ENCODE results near the gene KCNIP4. TPM values are rescaled to one million over a fixed set of nuclear protein-coding genes. Genes with fewer than 3 reads are reported as not detected.

KCNIP4 gene
- total and polyA plus RNA-seq, 2 donors (not counting 1 experiment from before 2014, with no cell fraction given): not detected

DNA sequence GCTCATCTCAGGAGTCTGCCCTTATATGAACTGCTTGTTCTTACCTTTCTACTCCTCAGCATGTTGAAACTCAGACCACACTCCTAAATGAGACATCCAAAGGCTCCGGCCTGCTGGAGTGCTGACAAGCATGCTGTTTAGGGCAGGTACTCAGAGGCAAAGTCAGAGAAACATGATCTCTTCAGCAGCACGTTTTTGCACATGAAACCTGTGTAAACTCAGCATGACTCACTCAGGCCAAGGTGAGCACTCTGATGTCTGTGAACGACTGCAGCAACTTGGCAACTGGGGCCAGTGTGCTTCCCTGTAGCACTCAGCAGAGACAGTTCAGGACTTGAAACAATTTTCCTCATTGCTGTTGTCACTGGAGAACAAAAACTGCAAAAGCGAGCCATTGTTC is 1138.8 kb downstream of the KCNIP4 start:
- H3K27ac Mint-ChIP-seq: no peak overlapping the region
- ATAC-seq (ENCODE audit: low read depth): no peak
- Histone ChIP-seq H3K9ac (ENCODE audit: low read length) (no peak overlapping the region), H3K4me1 (ENCODE audit: control insufficient read depth in 2 of 2, insufficient read depth in 2 of 2, low read length in 2 of 2) (no peaks in the 10 kb centered on the region), H3K4me3 (ENCODE audit: control extremely low read depth in 1 of 5, extremely low read depth in 1 of 5, insufficient read depth in 1 of 5, low read depth in 2 of 5, low read length in 4 of 5) (no peak overlapping the region), H3K27me3 (replicated peaks in 1 of 4; ENCODE audit: control extremely low read depth in 1 of 4, control insufficient read depth in 3 of 4, insufficient read depth in 4 of 4, low read length in 3 of 4) (no peaks in the 10 kb centered on the region), H3K4me2 (replicated peaks; ENCODE audit: low read depth, low read length, poor library complexity, severe bottlenecking) (no peak overlapping the region), H3K9me3 (ENCODE audit: control extremely low read depth in 1 of 3, control insufficient read depth in 2 of 3, insufficient read depth in 1 of 3, low read length in 2 of 3) (no peaks in the 10 kb centered on the region), H2AFZ (ENCODE audit: insufficient read depth, low read depth, low read length, poor library complexity, severe bottlenecking) (no peak overlapping the region), H3K79me2 (ENCODE audit: control insufficient read depth, insufficient read depth, low read length) (no peaks in the 10 kb centered on the region), H4K20me1 (ENCODE audit: control insufficient read depth, insufficient read depth, low read length, poor library complexity, severe bottlenecking) (no peaks in the 10 kb centered on the region), H3K36me3 (replicated peaks in 1 of 2; ENCODE audit: control extremely low read depth in 1 of 2, control insufficient read depth in 1 of 2, extremely low read depth in 1 of 2, insufficient read depth in 2 of 2, low read length in 1 of 2) (no peaks in the 10 kb centered on the region), H3K27ac (ENCODE audit: low read length in 2 of 2) (no peak overlapping the region)
- 46% methylated on average over 4 of the region's 4 CpGs for WGBS (ENCODE audit: insufficient coverage)
- TF ChIP-seq EZH2 (IDR thresholded peaks at IDR 0.05; ENCODE audit: borderline replicate concordance, insufficient read depth, low read depth, low read length, poor library complexity, severe bottlenecking): no peak
- no peak for TF ChIP-seq CTCF (IDR thresholded peaks at IDR 0.05)
- intact Hi-C loops (cut with micrococcal nuclease): no loop called here
- H3K9me3 Mint-ChIP-seq (ENCODE audit: insufficient read depth): no peaks in the 10 kb centered on the region
- CTCF ChIA-PET: no interaction called here
- H3K4me3 Mint-ChIP-seq: no peak overlapping the region
- no peak for DNase-seq
- POLR2A ChIA-PET: no interaction called here
- H3K27me3 Mint-ChIP-seq: no peaks in the 10 kb centered on the region
- no peaks in the 10 kb centered on the region for H3K4me1 Mint-ChIP-seq

DNA sequence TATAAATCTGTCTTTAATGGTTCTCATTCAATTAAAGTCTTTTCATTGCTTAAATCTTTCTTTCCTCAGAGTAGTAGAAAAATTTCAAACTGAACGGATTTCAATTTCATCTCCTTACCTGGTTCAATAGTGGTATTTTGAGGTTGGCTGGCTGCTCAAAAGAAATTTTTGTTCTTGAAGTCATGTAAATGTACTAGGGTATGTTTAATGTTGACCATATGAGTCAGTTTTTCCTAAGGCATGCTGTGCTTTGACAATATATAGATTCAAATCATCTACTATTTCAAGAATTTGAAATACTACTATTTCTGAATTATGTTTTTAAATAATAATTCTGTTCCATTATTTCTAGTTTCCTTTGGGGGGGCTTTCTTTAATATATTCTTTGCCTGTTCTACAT is 1142.9 kb downstream of the KCNIP4 start:
- Histone ChIP-seq H3K4me3 (ENCODE audit: control extremely low read depth in 1 of 5, extremely low read depth in 1 of 5, insufficient read depth in 1 of 5, low read depth in 2 of 5, low read length in 4 of 5) (no peak overlapping the region), H3K79me2 (ENCODE audit: control insufficient read depth, insufficient read depth, low read length) (no peaks in the 10 kb centered on the region), H3K27me3 (replicated peaks in 1 of 4; ENCODE audit: control extremely low read depth in 1 of 4, control insufficient read depth in 3 of 4, insufficient read depth in 4 of 4, low read length in 3 of 4) (no peaks in the 10 kb centered on the region), H3K4me1 (ENCODE audit: control insufficient read depth in 2 of 2, insufficient read depth in 2 of 2, low read length in 2 of 2) (no peaks in the 10 kb centered on the region), H2AFZ (ENCODE audit: insufficient read depth, low read depth, low read length, poor library complexity, severe bottlenecking) (no peak overlapping the region), H3K9me3 (ENCODE audit: control extremely low read depth in 1 of 3, control insufficient read depth in 2 of 3, insufficient read depth in 1 of 3, low read length in 2 of 3) (peaks cover 0 to 5% (median 2%) of the 10 kb centered on the region in 3 donors), H3K9ac (ENCODE audit: low read length) (no peak overlapping the region), H3K36me3 (replicated peaks in 1 of 2; ENCODE audit: control extremely low read depth in 1 of 2, control insufficient read depth in 1 of 2, extremely low read depth in 1 of 2, insufficient read depth in 2 of 2, low read length in 1 of 2) (no peaks in the 10 kb centered on the region), H3K4me2 (replicated peaks; ENCODE audit: low read depth, low read length, poor library complexity, severe bottlenecking) (no peak overlapping the region), H3K27ac (ENCODE audit: low read length in 2 of 2) (no peak overlapping the region), H4K20me1 (ENCODE audit: control insufficient read depth, insufficient read depth, low read length, poor library complexity, severe bottlenecking) (no peaks in the 10 kb centered on the region)
- WGBS (ENCODE audit: insufficient coverage): no CpG with 5 or more reads among the region's 1 CpG
- Mint-ChIP-seq H3K4me3 (no peak overlapping the region), H3K27me3 (no peaks in the 10 kb centered on the region), H3K27ac (no peak overlapping the region), H3K9me3 (ENCODE audit: insufficient read depth) (peaks cover 4% of the 10 kb centered on the region), H3K4me1 (no peaks in the 10 kb centered on the region)
- ATAC-seq (ENCODE audit: low read depth) (no peak), DNase-seq (no peak)
- POLR2A ChIA-PET: no interaction called here
- intact Hi-C loops (cut with micrococcal nuclease): no loop called here
- no peak for TF ChIP-seq CTCF (IDR thresholded peaks at IDR 0.05)
- TF ChIP-seq EZH2 (IDR thresholded peaks at IDR 0.05; ENCODE audit: borderline replicate concordance, insufficient read depth, low read depth, low read length, poor library complexity, severe bottlenecking): no peak
- CTCF ChIA-PET: no interaction called here
